ENCODE measurements around the gene ID2. TPM values are rescaled to one million over a fixed set of nuclear protein-coding genes. Genes with fewer than 3 reads are reported as not detected.
A peak's percentile ranks its signal among the peaks of the same experiment; 100 is the strongest.

Gene ID2
- total and polyA plus RNA-seq, 10 of the 15 experiments (the other 5 are each of a cell fraction or from before 2014, with no cell fraction given), result 39.0 to 613 (median 73.6) TPM

DNA sequence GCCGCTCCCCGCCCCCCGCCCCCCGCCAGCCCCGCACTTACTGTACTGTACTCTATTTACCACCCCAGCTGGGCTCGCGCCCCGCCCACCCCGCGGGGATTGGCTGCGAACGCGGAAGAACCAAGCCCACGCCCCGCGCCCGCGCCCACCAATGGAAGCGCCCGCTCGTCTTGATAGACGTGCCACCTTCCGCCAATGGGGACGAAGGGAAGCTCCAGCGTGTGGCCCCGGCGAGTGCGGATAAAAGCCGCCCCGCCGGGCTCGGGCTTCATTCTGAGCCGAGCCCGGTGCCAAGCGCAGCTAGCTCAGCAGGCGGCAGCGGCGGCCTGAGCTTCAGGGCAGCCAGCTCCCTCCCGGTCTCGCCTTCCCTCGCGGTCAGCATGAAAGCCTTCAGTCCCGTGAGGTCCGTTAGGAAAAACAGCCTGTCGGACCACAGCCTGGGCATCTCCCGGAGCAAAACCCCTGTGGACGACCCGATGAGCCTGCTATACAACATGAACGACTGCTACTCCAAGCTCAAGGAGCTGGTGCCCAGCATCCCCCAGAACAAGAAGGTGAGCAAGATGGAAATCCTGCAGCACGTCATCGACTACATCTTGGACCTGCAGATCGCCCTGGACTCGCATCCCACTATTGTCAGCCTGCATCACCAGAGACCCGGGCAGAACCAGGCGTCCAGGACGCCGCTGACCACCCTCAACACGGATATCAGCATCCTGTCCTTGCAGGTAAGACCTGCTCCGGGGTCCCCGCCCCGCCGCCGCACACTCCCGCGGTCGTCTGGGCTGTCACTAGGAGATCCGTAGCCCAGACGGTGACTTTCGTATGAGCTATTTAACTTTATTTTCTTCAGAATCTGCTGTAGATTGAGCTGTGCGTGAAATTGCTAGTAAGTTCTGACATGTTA, at the start of gene ID2 (continued):
- TF ChIP-seq, protein P1, sequence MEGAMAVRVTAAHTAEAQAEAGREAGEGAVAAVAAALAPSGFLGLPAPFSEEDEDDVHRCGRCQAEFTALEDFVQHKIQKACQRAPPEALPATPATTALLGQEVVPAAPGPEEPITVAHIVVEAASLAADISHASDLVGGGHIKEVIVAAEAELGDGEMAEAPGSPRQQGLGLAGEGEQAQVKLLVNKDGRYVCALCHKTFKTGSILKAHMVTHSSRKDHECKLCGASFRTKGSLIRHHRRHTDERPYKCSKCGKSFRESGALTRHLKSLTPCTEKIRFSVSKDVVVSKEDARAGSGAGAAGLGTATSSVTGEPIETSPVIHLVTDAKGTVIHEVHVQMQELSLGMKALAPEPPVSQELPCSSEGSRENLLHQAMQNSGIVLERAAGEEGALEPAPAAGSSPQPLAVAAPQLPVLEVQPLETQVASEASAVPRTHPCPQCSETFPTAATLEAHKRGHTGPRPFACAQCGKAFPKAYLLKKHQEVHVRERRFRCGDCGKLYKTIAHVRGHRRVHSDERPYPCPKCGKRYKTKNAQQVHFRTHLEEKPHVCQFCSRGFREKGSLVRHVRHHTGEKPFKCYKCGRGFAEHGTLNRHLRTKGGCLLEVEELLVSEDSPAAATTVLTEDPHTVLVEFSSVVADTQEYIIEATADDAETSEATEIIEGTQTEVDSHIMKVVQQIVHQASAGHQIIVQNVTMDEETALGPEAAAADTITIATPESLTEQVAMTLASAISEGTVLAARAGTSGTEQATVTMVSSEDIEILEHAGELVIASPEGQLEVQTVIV (IDR thresholded peaks at IDR 0.05; ENCODE audit: borderline replicate concordance, partially characterized antibody), result peak; percentile 67
- TF ChIP-seq CHD2 (IDR thresholded peaks at IDR 0.05; ENCODE audit: borderline replicate concordance, low read depth, low read length) (peak; percentile 94), SUZ12 (IDR thresholded peaks at IDR 0.05; ENCODE audit: unreplicated experiment) (no peak), NR2C1 (IDR thresholded peaks at IDR 0.05) (no peak), ZNF24 (IDR thresholded peaks at IDR 0.05) (peak; percentile 74; the same call in 1 of the 2 replicates), SUPT20H (IDR thresholded peaks at IDR 0.05; ENCODE audit: borderline replicate concordance, control insufficient read depth, low read depth, low read length) (no peak), ASH2L (IDR thresholded peaks at IDR 0.05; ENCODE audit: borderline replicate concordance, low read depth) (no peak), RELB (IDR thresholded peaks at IDR 0.05; ENCODE audit: low read depth) (peak; percentile 65), EED (IDR thresholded peaks at IDR 0.05; ENCODE audit: low read depth) (0 out of 2 replicates have a peak, but pooled peaks have one; percentile 20), ZZZ3 (IDR thresholded peaks at IDR 0.05; ENCODE audit: control insufficient read depth, insufficient read length, low read depth) (no peak), KLF5 (IDR thresholded peaks at IDR 0.05; ENCODE audit: partially characterized antibody) (peak; percentile 92), POLR2AphosphoS2 (IDR thresholded peaks at IDR 0.05; ENCODE audit: low read depth, low read length) (peak; percentile 99), ZBED1 (IDR thresholded peaks at IDR 0.05; ENCODE audit: borderline replicate concordance) (no peak), ZNF687 (IDR thresholded peaks at IDR 0.05) (peak; percentile 99), HDAC6 (IDR thresholded peaks at IDR 0.05; ENCODE audit: unreplicated experiment) (no peak), CHD4 (IDR thresholded peaks at IDR 0.05) (no peak), RAD51 (IDR thresholded peaks at IDR 0.05) (no peak), TCF3 (IDR thresholded peaks at IDR 0.05; ENCODE audit: borderline replicate concordance, insufficient read depth, low read depth, low read length) (peak; percentile 92; the same call in 1 of the 2 replicates), RB1 (IDR thresholded peaks at IDR 0.05; ENCODE audit: borderline replicate concordance) (peak; percentile 88; the same call in 1 of the 2 replicates)
- TF ChIP-seq, protein P2, sequence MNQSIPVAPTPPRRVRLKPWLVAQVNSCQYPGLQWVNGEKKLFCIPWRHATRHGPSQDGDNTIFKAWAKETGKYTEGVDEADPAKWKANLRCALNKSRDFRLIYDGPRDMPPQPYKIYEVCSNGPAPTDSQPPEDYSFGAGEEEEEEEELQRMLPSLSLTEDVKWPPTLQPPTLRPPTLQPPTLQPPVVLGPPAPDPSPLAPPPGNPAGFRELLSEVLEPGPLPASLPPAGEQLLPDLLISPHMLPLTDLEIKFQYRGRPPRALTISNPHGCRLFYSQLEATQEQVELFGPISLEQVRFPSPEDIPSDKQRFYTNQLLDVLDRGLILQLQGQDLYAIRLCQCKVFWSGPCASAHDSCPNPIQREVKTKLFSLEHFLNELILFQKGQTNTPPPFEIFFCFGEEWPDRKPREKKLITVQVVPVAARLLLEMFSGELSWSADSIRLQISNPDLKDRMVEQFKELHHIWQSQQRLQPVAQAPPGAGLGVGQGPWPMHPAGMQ (IDR thresholded peaks at IDR 0.05; ENCODE audit: borderline replicate concordance), result no peak

Data from GM12878 (cell line).